HG03103 (cell line): ENCODE data around the gene PPP6R3.

Source experiments
- ATAC-seq: cut with Tn5 transposase; IDR thresholded peaks from one replicate; pipeline ENCODE4 v1.9.1; 2021; ENCODE audit warnings: low read depth; ENCODE audit not compliant: unreplicated experiment

Gene PPP6R3

GRCh38 chr11:68481579-68482240 is 21.2 kb downstream of the PPP6R3 start:
- no peak for ATAC-seq

GRCh38 chr11:68488623-68489022 is 28.1 kb downstream of the PPP6R3 start:
- no peak for ATAC-seq

- ATAC-seq, result no peak
Measured at GRCh38 chr11:68495220-68495729, 34.7 kb downstream of the PPP6R3 start.

GRCh38 chr11:68495872-68496271 is 35.3 kb downstream of the PPP6R3 start:
- ATAC-seq, result no peak

- ATAC-seq, result no peak
Measured at GRCh38 chr11:68497761-68498160, 37.2 kb downstream of the PPP6R3 start.

GRCh38 chr11:68498321-68498720 is 37.8 kb downstream of the PPP6R3 start:
- no peak for ATAC-seq

GRCh38 chr11:68498903-68499883 is 38.6 kb downstream of the PPP6R3 start:
- no peak for ATAC-seq

- ATAC-seq, result no peak
Measured at GRCh38 chr11:68500206-68500605, 39.7 kb downstream of the PPP6R3 start.

- no peak for ATAC-seq
Measured at GRCh38 chr11:68501813-68502212, 41.3 kb downstream of the PPP6R3 start.

DNA sequence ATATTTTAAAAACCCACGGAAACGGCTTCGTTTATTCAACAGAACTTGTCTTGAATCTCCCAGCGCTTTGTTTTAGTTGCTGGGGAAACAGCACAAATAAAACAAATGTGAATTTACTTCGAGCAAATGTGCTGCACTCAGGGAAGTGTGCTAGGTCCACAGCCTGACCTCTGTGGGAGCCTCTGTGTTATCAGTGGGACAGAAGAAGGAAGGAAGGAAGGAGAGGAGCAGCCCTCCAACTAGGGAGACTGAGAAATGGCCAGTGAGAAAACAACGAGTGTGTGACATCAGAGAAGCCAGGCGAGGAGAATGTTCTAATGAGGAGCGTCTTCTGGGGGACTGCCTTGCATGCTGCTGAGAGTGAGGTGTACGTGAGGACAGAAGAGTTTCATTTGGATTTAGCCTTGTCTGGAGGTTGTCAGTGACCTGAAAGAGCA is 42.7 kb downstream of the PPP6R3 start:
- no peak for ATAC-seq

- no peak for ATAC-seq
Measured at GRCh38 chr11:68503792-68504191, 43.2 kb downstream of the PPP6R3 start.

GRCh38 chr11:68504432-68505066 is 44.0 kb downstream of the PPP6R3 start:
- no peak for ATAC-seq

GRCh38 chr11:68505596-68505995 is 45.0 kb downstream of the PPP6R3 start:
- no peak for ATAC-seq

DNA sequence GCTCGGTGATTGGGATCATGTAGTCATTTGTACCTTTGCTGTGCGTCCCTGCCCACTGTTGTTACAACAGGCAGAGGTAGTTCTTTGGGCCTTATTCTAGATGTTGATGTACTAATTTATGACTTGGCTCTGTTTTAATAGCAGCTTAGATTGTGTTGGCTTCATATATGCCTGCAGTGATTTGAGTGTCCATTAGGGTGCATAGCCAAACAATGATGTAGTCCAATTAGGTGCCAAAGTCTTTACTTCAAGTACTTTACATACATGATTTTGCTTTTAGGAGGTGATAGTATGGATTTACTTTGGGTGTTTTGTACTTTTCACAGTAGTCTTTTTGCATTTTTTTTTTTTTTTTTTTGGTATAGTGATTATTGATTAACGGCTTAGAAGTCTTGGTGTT is 46.4 kb downstream of the PPP6R3 start:
- ATAC-seq, result no peak

DNA sequence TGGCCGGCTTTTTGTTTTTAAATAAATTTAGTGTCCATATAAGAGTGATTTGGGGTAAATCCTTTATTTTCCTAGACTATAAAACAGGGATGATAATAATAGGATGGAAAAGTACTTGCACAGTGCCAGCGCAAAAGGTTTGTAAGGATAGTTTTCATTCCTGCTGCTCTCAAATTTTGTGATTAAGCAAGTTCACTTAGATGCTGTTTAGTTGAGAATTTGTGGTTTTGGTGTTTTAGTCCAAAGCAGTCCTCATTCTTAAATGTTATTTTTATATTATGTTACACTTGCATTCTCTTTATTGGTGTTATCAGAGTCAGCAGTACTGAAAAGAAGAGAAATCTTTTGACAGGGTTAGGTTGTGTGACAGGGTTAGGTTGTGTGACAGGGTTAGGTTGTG is 47.9 kb downstream of the PPP6R3 start:
- no peak for ATAC-seq

GRCh38 chr11:68509066-68509465 is 48.5 kb downstream of the PPP6R3 start:
- ATAC-seq, result no peak

- no peak for ATAC-seq
Measured at GRCh38 chr11:68513930-68514487, 53.5 kb downstream of the PPP6R3 start.

DNA sequence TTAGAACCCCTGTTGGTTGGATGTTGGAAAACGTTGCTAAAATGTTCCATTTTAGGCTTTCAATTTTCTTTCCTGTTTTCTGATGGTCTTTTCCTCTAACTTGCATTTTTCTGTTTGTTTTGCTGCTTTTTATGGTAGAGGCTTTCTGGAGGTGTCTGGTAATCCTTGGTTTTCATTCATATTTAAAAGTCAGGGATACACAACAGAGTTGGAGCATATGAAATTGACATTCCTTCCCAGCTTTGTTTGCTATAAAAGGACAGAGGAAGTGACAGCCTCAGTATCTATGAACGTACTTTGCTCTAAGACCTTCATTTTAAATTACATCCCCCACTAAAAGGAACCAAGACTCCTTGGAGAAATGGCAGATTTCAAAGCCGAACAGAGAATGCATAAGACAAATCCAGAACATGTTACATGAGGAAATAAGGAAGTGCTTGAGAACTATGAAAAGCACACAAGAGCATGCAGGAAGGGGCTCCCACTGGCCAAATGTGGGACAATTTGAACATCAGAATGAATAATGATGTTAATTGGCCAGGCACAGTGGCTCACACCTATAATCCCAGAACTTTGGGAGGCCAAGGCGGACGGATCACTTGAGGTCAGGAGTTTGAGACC is 56.7 kb downstream of the PPP6R3 start:
- no peak for ATAC-seq

GRCh38 chr11:68518191-68518590 is 57.6 kb downstream of the PPP6R3 start:
- no peak for ATAC-seq

- no peak for ATAC-seq
Measured at GRCh38 chr11:68521969-68522652, 61.6 kb downstream of the PPP6R3 start.
